Stimulated activated CD8-positive, alpha-beta memory T cell treated with anti-CD3 and anti-CD28 coated beads, Interleukin-15, amount 100 ng/mL, for 48 hours (primary cell): ENCODE results near the gene ATP9B.
A peak's percentile ranks its signal among the peaks of the same experiment; 100 is the strongest.

ENCODE experiments used
- DNase-seq, 2 donors: peaks; one replicate each; pipeline ENCODE4 v3.0.0-alpha.2; 2020; ENCODE audit warnings: low read depth in 2 of 2

Gene ATP9B

GRCh38 chr18:79380816-79381806 is 311.9 kb downstream of the ATP9B start:
- peak in 1 of 2 donors; percentile 52 for DNase-seq

GRCh38 chr18:79381811-79382311 is 312.7 kb downstream of the ATP9B start:
- DNase-seq, result no peak

GRCh38 chr18:79382681-79383387 is 313.6 kb downstream of the ATP9B start:
- DNase-seq, result no peak

- DNase-seq, result no peak
These were observed 314.3 kb downstream of the ATP9B start for GRCh38 chr18:79383388-79384056.

GRCh38 chr18:79384151-79384807 is 315.1 kb downstream of the ATP9B start:
- no peak for DNase-seq

- no peak for DNase-seq
These were observed 315.6 kb downstream of the ATP9B start for GRCh38 chr18:79384834-79385233.

- DNase-seq, result no peak
These were observed 316.1 kb downstream of the ATP9B start for GRCh38 chr18:79385326-79385707.

- DNase-seq, result no peak
These were observed 316.6 kb downstream of the ATP9B start for GRCh38 chr18:79385708-79386341.

- DNase-seq, result no peak
These were observed 317.4 kb downstream of the ATP9B start for GRCh38 chr18:79386547-79386946.

- DNase-seq, result no peak
These were observed 318.0 kb downstream of the ATP9B start for GRCh38 chr18:79387214-79387613.

GRCh38 chr18:79387615-79388014 is 318.4 kb downstream of the ATP9B start:
- DNase-seq, result no peak

GRCh38 chr18:79388043-79388442 is 318.8 kb downstream of the ATP9B start:
- DNase-seq, result no peak

GRCh38 chr18:79389689-79390088 is 320.5 kb downstream of the ATP9B start:
- no peak for DNase-seq

GRCh38 chr18:79392226-79392625 is 323.0 kb downstream of the ATP9B start:
- DNase-seq, result no peak

- no peak for DNase-seq
These were observed 324.0 kb downstream of the ATP9B start for GRCh38 chr18:79393181-79393634.

- no peak for DNase-seq
These were observed 324.7 kb downstream of the ATP9B start for GRCh38 chr18:79393635-79394533.

GRCh38 chr18:79394534-79395307 is 325.5 kb downstream of the ATP9B start:
- DNase-seq, result peak; percentile 75

GRCh38 chr18:79395308-79395640 is 326.1 kb downstream of the ATP9B start:
- no peak for DNase-seq

- DNase-seq, result peak; percentile 78 to 80
These were observed 326.7 kb downstream of the ATP9B start, which contains the start of gene NFATC1 for GRCh38 chr18:79395761-79396404. NFATC1 (plus strand) TSS chr18:79395930; CDS start chr18:79396225, 295 bp downstream.
